Activated CD8-positive, alpha-beta memory T cell treated with anti-CD3 and anti-CD28 coated beads for 4 hours (primary cell): ENCODE results near the gene NEDD8.

Source experiments
- DNase-seq, 2 donors: peaks; one replicate each; pipeline ENCODE4 v3.0.0-alpha.2; 2020; ENCODE audit warnings: low read depth in 2 of 2

The NEDD8 gene

DNA sequence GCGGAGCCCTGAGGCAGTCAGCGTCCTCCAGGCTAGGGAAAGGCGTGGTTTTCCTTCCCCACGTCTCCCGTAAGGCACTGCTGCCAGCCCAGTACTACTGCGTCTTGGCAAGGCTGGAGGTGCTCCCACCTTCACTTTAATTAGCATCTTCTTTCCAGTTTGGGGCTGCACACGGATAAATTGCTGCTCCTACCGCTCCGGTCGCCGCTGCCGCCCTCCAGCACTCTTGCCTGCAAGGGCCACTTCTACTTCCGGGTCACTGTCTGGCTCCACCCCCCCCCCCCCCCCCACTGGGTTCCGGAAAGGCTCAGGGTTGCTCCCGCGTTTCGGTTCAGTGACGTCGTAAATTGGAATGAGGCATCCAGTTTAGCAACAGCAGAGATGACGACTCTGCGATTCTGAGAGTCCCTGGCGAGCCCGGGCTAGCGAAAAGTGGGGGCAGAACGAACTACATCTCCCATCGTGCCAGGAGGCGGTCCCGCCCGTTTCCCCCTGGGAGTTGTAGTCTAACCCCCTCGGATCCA is at the start of gene NEDD8:
Gene NEDD8, minus strand, starts transcription at position 247 of the 524 bp plus-strand sequence. Its CDS starts 100 bp downstream, at position 147.
- DNase-seq = peak; percentile 66 to 83

DNA sequence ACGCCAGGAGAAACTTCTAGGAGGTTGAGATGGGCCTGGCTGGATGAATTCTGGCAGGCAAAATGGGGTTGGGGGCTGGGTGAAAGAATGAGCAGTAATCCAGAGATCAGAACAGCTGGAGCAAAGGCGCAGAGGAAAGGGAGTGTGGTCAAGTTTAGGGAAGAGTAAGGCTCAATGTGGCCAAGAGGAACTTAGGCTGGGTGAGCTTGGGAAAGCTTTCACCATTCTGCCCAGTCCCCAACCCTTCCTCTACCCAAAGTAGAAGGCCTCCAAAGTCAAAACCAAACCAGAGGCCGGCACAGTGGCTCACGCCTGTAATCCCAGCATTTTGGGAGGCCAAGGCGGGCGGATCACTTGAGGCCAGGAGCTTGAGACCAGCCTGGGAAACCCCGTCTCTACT is 49.5 kb upstream of the NEDD8 start:
- DNase-seq = no peak

DNA sequence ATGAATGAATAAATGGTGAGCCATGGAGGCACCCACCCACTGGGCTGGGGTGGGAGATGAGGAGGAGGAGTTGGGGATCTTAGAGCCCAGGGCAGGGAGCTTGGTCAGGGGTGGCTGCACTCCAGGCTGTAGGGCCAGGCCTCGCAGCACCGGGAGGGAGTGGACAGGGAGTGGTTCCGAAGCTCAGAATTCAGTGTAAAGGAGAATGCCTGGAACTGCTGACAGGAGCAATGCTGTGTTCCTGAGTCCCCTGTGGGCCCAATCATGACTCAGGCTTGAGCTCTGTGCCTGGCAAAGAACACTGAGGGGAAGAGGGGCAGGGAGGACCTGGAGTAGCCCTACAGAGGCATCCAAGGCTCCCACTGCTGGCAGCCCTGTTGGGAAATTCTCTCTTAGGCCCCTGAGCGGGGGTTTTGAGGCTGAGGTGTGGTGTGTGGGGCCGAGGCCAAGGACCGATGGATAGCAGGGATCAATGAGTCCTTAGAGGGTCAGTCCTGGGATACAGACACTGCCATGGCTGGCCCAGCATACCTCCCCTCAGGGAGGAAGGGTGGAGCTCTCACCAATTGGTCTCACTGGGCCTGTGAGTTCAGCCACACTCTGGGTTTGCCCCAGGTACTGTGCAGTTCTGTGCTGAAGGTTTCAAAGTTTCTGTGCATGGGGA is 48.8 kb upstream of the NEDD8 start:
- no peak for DNase-seq

DNA sequence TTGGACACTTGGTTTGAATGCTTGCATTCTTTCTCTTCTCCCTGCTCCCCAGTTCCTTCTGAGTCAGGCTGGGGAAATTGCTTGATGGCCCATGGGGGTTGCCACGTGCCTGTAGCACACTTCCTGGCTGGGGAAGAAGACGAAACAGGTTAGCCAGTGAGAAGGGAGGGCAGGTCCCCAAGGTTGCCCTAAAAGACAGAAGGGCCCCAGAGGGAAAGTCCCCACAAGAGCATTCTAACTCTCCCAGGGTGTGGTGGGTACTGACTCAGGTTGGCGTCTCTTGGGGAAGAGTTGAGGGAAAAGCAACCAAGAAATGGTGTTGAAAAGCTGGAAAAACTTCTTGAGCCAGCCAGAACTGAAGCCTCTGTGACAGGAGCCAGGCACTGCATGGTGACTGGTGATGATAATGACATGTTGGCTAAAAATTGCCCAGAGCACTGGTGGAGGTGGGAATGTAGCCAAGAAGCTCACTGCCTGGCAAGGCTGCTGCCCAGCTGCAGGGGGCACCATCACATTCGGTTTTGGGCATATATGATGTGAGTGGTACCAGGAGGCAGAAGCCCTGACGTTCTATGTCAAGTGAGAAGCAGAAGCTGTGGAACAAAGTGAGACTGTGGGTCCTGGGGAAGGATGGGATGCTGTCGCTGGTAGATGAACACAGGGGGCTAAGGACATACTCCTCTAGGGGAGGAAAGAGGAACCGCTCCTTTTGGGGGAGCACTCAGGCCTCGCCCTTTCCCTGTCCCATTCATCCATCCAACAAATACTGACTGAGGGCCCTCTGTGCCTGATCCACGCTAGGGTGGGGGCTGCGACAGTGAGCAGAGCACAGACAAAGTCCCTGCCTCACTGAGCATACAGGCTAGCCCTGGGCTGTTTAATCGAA is 47.4 kb upstream of the NEDD8 start:
- no peak for DNase-seq

DNA sequence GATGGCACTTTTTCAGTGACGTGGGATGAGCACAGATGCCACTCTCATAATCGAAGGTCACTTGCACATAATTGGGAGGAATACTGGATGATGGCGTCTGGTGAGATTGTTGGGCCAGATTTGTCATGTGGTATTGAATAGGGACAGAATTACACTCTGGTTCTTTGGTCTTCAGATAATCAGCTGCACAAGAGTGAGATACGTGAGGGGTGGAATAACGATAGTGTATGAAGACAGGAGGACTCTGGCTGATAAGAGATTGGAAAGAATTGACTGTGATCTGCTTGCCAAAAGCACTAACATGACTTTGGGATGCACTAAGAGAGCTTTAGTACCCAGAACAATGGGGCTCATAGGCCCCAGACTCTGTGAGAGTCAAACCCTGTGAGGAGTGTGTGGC is 46.3 kb upstream of the NEDD8 start:
- DNase-seq = no peak

DNA sequence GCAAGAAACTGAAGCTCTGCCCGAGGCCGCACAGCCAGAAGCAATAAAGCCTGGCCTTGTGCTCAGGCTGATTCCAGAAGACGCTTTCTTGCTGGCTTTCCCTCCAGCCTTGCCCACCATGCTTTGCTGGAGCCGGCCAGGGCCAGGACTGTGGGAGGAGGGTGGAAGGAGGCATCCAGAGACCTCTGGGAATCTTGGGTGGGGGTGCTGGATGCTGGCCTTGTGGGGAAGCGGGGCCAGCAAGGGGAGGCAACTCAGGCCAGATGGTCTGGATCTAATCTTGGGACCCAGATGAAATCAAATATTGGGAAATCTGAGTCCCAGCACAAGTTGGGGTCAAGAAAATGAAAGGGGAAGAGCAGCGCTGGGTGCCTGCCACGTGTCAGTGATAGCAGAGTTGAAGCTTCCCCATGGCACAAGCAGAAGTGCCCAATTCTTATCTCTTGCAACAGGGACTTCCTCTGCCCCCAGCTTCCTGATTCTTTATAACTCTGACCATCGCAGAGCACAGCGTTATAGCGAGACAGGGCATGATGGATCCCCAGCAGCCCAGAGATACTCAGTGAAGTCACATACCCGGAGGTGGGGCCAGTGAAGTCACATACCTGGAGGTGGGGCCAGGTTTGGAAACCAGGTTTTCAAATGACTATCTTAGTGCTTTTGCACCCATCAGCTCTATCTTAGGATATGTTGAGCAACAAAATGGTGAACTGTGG is 45.6 kb upstream of the NEDD8 start:
- no peak for DNase-seq

DNA sequence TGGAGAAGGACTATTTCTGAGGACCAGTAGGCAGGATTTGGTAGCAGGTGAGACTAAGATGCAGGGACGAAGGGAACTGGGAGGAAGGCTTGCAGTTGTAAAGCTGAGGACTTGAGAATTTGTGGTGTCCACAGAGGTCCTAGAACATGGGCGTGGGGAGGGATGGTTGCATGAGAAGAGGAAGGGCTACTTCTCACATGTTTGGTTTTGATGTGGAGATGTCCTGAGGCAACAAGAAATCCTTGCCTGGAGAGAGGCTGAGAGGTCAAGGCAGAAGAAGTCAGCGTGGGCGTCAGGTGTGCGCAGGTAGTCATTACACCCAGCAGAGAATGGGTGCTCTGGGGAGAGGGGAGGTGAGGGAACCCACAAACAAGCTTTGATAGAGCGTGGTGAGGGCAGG is 44.9 kb upstream of the NEDD8 start:
- no peak for DNase-seq

DNA sequence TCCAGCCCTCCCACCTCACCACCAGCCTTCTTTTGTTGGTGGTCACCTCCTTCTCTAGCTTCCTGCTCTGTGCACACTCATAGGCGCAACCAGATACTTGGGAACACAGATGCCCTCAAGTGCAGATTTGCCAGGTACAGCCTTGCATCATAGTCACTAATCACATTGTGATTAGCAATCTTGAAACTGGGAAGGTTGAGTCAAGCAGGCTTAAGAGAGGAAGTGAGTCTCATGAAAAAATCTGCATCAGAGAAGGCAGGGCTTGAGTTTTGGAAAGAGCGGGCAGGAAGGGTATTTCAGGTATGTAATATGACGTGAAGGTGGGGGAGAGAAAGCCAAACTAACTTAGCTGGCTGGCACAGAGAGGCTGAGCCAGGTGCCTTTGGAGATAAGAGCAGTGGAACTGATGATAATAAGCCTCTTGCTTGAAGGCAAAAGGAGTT is 42.0 kb upstream of the NEDD8 start:
- peak in 1 of 2 donors; percentile 23 for DNase-seq

DNA sequence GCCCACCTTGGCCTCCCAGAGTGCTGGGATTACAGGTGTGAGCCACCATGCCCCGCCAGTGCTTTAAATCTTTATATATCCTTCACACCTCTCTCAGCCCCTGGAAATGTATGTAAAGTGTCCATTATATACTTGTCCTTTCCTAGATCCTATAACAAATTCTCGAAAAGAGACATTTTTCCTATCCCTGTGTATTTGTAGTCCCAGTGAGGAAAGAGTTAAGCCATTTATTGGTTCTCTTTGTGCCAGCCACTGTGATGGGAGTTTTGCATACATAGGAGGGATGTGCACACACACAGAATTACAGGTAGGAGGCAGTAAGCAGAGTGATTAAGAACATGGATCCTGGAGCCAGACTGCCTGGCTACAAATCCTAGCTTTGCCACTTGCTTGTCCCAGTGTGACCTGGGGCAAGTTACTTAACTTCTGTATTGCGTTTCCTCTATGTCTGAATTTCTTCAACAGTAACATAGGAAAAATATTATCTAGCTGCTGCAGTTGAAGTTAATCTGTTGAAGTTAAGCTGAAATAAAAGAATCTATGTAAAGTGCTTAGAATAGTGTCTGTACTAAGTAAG is 41.3 kb upstream of the NEDD8 start:
- no peak for DNase-seq

DNA sequence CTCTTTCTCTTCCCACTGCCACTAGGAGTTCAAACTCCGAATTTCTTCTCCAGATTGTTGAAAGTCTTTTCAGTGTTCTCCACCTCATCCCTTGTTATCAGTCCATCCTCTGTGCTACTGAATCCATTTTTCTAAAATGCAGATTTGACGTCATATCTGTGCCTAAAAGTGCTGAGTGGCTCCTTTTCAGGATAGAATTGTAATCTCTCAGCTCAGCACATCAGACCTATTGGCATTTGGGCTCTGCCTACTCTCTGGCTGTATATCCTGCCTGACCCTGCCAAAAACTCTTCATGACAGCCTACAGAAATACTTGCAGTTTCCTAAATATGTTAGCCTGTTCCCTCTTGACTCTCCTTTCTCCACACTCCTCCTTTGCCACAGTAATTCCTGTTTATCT is 40.3 kb upstream of the NEDD8 start:
- no peak for DNase-seq

DNA sequence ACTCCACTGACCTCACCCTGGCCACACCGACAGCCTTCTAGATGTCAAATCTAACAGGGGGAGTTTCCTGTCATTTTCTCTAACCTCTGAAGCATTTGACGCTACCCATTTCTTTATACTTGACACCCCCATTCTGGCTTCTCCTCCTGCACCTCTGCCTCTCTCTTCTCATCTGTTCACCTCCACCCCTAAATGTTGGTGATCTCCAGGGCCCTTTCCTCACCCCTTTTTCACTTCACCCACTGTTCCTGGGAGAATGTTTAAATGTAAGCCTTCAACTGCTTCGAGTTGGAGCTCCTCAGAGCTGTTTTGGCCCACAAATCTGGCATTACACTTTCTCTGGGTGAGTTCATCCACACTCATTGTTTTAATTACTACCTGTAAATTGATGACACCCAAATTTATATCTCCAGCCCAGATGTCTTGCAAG is 39.7 kb upstream of the NEDD8 start:
- DNase-seq = no peak

DNA sequence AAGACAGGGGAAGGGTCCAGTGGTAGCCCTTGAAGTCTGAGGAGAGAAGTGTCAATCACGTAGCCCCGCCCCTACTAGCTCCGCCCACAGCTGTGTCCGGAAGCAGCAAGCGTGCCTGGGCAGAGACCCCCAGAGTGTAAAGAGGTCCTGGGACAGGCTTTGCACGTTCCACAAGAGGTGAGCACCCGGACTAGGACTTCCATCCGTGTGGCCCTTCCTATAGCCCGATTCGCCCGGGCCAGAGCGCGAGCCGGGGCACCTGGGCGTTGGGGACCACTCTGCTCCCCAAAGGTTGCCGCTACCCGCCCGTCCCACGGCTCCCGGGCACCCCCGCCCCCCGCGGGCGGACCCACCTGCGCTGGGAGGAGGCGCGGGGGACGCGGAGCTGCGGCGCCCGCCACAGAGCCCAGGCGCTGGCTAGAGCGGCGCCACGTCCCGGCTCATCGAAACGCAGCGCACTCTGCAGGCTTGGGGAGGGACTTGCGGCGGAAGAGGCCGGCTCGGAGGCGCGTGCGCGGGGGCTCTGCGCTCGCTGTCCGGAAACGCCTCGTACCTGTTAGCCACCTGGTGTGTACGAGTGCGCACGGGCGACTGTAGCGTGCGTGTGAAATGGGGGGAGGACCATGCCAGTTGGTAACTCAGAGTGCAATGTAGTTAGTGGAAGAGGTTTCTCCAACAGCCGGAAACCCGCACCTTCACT is 39.1 kb upstream of the NEDD8 start, which contains the start of gene RABGGTA:
Gene RABGGTA, minus strand, starts transcription at position 464 of the 700 bp plus-strand sequence. CDS start 482 bp downstream, outside the sequence.
- DNase-seq = peak; percentile 81 to 84

DNA sequence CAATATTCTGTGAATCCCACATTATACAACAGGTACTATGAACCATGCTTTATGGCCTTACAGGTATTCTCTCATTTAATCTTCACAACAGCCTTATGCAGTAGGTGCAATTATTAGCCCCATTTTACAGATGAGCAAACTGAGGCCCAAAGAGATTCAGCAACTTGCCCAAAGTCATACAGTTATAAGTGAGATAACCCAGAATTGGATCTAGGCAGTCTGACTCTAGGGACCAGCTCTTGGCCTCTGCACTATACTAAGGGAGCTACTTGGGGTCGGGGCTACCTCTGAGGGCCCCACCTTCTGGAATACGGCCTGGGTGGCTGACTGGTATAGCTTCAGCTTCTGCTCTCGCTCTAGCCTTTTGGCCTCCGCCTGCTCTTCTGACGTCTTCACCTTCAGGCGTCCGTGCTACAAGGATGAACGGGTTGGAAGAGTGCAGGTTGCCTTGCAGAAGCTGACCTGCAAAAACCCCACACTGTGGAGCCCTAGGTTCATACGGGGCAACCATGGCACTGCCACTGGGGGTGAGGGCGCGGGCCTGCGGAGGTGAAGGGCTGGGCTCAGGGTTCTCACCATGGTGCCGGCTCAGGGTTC is 38.5 kb upstream of the NEDD8 start:
- no peak for DNase-seq

DNA sequence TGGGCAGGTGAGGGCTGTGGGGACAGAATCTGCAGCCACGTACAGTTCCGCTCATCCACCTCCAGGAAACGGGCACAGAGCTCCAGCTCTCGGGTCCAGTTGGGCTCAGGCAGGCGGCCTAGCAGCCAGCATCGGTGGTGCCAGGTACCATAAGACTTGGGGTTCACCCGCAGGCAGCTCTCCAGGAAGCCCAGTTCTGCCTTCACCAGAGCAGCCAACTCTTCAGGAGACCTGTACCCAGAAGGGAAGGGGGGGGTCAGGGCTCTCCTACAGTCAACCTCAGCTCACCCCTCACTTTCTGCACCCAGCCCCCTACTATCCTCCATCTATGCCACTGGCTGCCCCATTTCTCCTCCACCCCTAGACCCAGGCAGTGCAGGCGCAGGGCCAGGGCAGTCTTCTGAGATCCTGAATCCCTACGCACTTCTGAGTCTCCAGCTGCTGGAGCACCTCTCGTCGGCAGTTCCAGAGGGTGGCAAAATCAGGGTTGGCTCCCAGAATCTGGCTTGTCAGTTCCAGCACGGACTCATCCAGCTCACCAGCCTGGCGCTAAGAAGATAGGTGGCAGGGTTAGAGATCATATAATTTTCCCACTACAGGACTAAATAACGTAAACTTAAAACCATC is 37.9 kb upstream of the NEDD8 start:
- no peak for DNase-seq

DNA sequence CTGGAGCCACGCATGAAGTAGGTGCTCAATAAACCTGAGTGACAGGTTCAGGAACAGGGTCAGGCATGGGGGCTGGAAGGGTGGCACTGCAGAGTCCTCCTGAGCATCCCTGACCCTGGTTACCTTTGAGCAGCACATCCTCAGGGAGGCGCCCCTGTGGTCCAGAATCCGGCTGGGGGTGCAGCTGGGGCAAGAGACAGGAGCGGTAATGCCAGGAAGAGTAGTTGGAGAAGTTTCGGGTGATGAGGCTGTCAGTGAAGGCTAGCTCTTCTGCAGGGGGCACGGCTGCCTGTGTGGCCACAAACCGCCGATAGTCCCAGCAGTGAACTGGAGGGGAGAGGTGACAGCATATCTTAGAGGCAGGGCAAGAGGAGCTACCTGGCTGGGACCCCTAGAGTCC is 37.2 kb upstream of the NEDD8 start:
- no peak for DNase-seq

DNA sequence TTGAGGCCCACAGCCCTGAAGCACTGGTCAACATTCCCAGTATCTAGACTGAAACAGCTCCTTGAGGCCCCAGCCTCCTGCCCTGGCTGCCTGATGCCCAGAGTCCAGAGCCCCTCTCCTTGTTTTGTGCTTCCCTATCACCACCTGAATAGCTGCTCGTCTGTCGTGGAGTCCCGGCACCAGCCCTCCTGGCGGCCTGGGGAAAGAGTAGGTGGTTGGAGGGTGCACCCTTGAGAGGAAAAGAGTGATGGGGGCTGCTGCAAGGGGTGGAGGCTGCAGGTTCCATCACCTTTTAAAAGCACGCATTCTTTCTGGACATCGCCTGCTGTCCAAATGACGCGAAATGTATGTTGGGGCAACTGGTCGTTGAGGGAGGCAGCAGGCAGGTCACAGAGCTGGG is 36.1 kb upstream of the NEDD8 start:
- no peak for DNase-seq

DNA sequence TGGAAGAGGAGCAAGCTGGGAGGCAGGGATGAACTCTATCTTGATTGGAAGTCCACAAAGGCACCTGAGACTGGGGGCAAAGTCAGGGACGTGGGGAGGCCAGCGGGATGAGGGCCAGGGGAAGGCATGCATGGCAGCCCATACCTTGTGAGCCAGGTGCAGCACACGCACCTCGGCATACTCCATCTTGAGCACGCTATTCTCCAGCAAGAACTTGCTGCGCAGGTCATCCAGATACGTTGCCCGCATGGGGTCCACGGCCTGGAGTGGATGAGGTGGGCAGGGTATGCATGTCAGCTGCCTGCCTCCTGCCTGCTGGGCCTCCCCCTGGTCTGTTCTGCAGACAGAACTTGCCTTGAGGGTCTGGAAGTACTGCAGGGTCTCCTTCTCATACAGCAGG is 35.3 kb upstream of the NEDD8 start:
- no peak for DNase-seq

DNA sequence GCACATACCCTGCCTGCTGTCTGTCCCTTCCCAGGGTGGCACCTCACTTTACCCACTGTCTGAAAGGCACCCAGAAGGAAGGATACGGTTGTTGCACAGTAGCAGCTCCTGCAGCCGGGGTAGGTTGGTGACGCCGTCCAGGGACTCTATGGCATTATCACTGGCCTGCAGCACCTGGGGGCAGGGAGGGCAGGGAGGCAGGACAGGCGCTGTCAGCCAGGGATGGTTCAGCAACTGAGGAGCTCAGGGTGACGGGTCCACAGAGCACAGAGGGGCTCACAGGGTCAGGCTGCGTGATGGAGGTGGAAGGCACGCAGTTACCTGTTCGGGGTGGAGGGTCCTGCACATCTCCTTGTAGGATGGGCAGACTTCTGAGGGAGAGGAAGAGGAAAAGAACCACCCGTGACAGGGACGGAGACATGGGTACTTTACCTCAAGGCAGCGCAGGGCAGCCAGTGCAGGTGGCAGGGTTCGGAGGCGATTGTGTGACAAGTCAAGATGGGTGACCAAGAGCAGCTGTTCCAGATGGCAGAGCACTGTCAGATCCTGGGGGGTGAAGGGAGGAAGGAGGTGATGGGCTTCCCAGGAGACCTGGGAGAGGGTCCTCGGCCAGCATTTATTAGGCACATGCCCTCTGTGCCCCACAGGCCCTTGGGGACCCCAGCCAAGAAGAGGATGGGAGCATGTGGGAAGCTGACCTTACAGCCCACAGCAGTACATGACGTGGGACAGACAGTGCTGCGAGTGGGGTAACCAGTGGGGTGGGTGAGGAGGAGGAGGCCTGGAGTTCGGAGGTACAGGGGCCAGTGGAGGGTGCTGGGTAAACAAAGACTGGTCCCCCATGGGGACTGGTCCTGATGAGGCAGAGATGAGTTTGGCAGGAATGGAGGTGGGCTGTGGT is 34.4 kb upstream of the NEDD8 start:
- no peak for DNase-seq

DNA sequence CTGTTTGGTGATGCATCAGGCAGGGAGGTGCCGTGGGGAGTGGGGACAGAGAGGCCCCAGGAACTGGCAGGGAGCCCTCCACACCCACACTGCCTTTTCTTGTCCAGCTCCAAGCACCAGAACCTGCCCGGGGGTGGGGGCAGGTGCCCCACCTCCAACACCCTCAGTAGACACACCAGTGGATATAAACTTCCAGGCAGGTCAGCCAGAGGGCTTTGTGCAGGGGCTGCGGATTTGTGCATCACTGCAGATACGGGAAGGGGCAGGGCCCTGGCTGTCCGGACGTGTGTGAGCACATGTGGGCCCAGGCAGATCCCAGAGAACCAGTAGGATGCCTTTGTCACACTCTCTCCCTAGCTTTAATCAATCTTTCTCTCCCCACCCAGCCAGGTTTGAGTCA is 32.1 kb upstream of the NEDD8 start:
- DNase-seq = no peak
